DMS53 treated with DMSO at 0.1 percent for 48 hours (cell line): Measurements from ENCODE around the gene TOP2A.

Source experiments
- DNase-seq: peaks from one replicate; lab custom pipeline; 2025; ENCODE audit not compliant: unreplicated experiment; lab: John Stamatoyannopoulos, UW

The TOP2A gene

DNA sequence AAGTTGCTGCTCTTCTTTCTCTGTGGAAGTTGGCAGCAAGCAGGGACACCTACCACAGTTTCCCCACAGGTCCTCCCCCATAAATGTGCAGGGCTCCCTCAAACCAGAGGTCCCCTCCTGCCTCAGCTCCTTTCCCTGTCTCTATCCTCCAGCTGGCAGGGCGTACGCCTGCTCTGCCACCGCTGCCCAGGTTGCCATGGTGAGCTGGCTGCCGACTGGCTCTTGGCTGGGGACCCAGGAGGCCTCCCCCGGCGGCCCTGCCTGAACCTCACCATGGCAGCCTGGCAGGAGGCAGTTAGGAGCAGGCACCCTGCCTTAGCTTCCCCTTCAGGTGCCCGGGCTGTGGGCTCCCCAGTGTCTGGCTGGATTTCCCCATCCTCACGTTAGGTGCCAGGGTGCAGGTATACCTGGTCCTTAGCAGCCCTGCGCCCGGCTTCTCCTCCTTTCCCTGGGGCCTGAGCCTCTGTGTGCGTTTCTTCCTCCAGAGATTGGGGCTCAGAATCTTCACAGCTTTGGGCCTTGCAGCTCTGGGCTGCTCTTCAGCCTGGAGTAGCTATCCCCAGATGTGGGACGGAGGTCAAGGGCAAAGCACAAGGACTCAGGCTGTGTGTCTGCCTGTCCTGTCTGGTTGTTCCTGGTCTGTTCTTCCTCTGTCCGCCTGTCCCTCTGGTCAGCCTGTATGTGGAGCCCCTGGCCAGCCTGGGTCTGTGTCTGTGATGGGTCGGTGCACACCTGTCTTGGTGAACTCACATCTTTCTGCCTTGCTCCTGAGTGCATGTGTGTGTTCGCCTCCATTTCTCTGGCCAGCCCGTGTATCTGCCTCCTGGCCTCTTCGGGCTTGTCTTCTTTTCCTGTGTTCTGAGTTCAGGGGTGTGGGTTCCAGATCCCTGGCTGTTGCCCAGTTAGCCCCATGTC, 68.9 kb downstream of the TOP2A start:
- DNase-seq = no peak

DNA sequence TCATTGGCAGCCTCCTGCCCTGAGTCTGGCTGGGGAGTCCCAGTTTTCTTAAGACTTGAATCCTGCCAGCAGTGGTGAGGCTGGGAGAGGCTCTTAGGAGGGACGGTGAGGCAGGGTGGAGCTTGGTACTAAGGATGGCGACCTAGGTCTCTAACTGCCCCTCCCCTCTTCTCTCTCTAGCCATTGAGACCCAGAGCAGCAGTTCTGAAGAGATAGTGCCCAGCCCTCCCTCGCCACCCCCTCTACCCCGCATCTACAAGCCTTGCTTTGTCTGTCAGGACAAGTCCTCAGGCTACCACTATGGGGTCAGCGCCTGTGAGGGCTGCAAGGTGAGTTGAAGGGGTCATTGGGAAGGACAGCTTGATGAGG, 69.6 kb downstream of the TOP2A start:
- no peak for DNase-seq

DNA sequence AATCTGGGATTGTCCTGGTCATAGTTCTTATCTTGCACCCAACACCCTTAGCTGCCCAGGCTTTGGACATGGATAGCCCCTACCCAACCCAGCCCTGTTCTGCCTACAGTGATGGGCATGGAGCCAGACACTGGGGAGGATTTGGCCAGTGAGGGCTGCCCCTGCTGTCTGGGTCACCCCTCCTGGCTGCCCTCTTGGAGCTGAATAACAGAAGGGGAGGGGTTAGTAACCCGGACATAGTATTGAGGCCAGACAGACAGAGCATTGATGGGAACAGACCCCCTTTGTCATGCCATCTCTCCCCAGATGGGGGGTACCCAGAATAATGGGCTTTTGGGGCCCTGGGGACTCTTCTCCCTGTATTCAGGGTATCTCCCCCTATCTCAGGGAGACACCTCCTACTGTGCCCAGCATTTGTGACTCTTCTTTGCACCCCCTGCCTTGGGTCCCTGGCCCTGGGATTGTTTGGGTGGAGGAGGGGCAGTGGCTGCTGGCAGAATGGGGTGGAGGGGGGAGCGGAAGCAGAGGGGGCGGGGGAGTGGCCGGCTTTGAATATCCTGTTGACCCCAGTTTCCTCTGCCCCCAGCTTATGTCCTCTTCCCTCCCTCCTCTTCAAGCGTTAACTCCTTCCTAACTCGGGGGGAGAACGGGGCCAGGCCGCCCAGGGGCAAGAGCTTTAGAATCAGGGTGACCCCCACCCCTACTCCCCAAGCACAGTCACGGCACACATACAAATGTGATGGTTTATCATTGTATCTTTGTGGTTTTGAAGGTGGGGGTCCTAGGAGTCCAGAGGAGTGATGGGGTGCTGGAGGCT, 70.2 kb downstream of the TOP2A start:
- no peak for DNase-seq

DNA sequence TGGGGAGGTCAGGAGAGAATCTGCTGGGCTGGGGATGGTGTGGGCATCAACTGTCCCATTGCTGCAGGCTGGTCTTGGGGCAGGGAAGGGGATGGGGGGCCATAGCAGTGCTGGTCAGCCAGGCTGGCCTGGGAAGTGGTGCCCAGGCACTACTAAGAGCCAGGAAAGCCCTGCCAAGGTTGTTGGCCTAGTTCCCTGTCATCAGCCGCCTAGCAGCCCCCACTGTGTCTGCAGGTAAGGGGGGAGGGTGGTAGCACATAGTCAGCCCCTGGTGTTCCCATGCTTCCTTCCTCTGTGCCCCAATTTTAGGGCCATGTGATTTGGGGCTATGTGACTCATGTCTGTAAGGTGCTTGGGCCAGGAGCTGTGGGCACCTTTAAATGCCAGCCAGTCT, 70.9 kb downstream of the TOP2A start:
- no peak for DNase-seq

DNA sequence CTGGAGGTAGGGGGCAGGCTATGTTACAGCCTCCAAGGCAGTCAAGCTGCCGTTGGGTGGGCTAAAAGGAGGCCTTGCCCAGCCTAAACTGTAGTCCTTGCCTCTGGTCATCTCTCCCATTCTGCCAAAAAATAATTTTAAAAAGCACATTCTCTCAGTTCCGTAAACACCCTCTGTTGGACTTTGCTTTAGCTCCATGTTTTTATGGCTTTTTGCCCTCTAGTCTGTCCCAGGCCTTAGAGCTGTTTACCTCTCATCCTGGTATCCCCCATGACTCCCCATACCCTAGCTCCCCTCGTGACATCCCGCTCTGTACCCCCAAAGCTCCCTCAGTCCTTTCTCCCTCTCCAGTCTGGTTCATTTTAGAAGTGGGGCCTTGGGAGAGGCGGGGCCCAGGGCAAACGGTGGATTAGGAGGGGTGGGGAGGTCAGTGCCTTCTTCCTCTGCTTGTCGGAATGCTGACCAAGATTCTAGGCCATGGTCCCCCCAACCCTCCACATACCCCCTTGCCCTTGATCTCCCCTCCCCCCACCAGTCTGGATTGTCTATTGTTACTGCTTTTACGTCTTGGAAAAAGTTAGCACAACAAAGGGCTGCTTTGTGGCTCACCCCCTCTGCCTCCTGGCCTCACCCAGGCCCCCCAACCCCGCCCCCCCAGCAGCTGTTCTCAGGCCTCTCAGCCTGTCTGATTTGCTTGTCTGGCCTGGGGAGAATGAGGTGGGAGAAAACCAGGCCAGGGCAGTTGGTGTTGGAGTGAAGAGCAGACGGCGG, 71.5 kb downstream of the TOP2A start:
- DNase-seq = no peak

DNA sequence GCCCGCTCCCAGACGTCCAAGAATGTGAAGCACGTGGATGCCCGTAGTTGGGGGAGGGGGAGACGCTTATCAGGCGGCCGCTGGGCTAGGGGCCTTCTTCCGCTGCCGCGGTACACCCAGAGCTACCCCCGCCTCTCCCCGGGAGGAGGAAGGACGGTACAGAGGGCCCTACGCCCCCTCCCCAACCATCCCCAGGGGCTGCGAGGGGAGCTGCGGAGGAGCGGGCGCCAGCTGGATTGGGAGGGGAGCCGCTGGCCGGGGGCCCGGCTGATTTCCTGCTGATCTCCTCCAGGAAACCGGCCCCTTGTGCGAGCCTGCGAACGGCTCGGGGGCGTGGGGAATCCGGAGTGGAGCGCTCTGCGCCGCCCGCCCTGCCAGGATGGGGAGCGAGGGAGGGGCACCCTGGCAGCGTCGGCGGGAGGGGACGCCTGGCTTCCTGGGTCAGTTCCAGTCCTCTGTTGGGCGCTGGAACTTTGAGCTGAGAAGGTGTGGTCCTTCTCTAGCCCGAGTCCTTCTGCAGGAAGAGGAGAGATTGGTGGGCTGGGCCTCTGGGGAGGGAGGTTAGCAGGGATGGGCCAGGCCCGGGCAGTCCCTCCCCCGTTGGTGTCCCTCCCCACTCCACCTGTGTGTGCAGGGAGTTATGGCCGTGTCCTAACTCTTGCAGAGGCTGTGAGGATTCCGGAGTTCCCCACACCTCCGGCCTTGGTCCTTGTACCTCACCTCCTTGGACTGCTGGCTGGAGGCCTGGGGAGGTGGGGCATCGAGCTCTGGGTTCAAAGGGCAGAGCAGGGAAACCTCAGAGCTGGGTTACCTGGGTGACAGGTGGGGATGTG, 72.3 kb downstream of the TOP2A start:
- peak; percentile 64 for DNase-seq

DNA sequence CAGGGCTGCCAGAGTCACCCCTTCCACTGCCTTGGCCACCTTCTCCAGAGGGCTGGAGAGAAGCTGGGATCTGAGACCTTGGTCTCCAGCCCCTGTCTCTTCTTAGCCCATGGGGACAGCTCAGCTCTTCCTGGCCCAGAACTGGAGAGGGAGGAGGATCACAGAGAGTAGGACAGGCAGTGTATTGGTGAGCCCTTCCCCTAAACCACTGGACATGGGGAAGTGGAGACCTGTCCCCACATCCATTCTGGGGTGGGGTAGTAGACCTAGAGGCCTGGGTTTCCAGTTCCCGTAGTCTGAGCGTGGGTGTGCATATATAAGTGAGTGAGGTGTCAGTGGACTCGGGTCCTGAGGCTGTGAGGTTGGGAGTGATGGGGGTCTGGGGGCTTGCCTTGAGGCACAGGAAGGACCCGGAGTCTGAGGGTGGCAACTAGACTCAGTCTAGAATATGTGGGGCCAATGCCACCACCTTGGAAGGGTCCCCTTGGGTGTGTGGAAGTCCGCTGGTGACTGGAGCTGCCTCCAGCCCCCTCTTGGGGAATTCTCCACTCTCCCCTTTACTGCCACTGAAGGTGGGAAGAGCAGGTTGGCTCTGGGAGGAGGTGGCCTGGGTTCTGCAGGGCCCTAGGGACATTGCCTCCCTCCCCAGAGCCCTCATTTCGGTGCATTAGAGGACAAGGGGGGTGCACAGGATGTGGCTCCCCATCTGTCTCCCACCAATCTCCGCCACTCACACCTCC, 73.1 kb downstream of the TOP2A start:
- no peak for DNase-seq

DNA sequence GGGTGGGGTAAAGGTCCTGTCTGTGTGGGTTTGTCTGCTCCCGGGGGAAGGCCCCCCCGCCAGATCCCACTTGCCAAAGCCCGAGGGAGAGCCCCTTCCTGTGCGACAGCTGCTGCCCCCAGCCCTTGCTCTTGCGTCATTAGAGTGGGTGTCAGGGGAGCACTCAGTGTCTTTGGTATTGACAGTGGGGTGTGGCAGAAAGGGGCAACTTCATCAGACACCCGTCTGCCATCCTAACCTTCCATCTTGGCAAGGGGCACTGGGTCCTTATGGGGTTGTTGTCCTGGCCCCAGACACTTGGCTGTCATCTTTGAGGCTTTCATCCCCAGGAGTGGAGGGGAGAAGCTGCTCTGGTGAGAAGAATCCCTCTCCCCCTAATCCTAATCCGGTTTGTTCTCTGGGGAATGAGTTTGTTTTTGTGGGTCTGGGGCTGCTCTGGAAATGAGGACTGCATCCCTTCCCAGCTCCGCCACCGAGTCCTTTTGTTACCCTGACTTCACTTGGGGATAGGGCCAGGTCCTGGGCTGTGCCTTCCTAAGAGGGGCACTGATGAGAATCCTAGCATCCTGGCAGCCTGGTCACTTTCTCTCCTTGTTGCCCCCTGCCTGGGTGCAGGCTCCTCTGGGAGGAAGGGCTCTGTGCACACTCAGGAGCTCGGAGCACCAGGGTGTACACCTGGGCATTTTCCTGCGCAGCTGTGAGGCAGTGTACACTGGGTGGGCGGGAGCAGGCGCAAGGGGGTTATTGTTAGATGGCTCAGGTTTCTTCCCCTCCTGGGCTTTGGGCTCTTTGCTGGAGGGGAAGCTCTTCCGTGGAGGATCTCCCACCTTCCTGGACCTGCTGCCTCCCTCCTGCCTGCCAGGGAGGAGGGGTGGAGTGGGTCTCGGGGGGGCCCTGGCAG, 74.2 kb downstream of the TOP2A start:
- DNase-seq = no peak

DNA sequence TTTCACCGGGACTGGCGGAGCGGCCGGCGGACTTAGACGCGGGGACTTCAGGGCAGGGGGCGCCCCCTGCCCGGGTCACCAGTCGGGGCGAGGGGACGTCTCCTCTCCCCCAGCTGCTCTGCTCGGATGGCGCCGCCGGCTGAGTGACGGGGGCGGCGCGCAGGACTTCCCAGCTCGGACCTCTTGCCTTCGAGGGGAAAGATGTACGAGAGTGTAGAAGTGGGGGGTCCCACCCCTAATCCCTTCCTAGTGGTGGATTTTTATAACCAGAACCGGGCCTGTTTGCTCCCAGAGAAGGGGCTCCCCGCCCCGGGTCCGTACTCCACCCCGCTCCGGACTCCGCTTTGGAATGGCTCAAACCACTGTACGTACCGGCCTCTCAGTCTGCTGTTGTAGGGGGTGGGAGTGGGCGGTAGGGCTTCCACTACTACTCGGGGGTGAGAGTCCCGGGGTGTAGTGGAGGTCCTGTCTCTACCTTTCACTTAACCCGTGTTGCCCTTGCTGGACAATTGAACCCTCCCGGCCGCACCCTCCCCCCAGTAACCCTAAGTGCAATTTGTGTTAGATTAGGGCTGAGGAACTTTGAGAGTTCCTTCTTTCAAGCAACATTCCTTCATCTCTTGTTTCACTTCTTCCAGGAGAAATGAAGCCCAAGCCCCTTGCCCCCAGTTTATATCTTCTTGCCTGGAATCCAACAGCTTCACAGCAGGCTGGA, 75.0 kb downstream of the TOP2A start:
- no peak for DNase-seq

DNA sequence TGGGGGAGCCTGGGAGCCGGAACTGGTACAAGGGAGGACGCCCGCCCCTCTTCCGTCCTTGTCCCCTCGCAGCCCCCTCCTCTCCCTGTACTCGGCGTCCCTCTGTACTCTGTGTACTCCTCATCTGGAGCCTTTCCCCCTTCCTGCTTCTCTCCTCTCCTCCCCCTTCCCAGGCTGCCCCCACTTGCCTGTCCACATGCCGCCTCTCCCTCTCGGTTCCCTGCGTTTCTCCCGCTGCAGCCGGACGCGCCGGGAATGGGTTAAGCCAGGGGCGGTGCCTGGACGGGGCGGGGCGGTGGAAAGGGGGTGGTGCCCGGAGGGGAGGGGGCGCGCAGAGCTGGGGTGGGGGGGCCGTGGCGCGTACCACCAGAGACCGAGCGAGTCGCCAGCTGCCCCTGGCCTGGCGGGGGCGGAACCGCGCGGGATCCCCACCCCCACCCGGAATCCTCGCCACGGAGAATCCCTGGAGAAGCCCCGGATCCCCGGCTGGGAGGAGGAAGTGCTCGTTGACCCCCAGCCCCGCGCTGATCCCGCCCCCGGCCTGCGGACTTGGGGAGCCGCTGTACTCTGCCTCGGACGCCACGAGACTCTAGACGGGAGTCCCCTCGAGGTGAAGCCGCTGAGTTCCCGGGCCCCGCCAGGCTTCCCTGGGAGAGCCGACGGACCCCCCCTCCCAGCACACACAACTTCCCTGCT, 75.7 kb downstream of the TOP2A start:
- DNase-seq = no peak

DNA sequence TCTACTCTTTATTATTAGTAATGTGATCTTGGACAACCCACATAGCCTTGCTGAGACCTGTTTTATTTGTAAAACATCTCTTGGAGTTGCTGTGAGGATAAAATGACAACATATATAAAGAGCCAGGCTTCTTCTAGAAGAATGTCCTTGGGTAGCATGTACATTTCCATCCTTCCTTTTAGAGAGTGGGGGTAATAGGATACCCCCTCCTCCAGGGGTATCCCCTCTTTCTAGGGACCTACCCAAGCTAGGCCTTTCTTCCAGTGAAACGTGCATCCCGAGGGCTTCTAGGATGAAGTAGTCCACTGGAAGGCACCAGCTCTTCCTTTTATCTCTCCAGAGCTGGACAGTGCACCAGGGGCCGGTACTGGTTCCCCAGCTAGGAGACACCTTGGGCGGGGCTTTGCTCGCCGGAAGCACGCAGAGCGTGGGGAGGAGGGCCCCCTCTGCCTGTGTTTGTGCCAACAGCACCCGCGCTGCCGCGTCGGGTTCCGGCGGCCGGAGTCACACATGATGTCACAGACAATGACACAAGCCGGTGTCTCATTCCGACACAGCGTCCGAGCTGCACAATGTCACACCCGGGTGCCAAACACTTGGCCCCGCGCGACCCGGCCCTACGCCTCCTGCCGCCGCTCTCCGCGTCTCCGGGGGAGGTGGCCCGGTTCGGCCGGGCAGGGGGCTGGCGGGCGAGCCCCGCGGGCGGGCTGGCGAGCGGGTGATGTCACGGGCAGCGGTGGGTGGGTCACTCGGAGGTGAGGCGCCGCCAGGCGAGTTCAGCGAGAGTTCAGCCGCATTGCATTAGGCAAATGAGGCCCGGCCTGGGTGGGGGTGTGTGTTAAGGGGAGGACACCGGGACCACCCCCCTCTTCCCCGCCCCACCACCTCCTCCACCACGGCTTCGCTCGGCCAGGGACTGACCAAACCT, 76.6 kb downstream of the TOP2A start:
- DNase-seq = peak; percentile 84

DNA sequence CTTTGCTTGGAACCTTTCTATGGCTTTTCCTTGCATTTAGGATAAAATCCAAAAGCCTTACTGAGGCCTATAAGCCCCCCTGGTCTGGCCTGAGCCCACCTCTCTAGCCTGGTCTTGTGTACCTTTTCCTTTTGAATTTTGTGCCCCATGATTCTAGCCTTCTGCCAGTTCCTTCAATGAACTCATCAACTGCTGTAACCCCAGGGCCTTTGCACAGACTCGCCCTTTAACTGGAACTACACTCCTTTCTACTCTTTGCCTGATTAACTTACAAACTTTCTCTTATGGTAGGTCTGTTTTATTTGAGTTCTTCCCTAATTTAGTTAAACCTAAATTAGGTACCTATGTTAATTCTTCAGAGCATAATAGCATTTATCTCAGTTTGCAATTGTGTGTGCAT, 77.4 kb downstream of the TOP2A start:
- no peak for DNase-seq

DNA sequence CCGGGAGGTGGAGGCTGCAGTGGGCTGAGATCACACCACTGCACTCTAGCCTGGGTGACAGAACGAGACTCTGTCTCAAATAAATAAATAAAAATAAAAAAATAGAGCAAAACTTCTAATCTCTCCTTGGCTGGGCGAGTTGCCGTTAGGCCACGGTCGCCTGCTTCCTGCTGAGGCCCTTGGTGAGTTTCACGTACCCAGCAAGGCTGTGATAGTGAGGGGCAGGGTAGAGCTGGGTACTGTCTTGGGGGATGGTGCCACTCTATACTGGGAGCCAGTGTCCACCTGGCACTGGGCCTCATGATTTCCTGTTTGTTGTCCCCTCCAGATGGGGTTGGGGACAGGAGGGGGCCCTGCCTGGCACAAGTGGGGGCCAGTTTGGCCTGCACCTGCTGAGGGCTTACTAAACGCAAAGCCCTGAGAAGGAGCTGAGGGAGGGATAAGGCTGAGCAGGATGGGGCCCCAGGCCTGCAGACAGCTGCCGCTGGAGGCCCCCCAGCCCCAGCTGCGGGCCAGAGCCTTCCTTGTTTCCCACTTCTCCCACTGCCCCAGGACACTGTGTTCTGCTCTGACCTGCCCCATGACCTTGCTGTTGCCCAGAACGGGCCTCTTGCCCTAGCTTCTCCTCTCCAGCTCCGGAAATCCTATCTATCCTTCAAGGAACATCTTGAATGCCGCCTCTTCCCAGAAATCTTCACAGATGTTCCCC, 78.6 kb downstream of the TOP2A start:
- no peak for DNase-seq
